ENCODE results near the gene EHD1.
A peak's percentile ranks its signal among the peaks of the same experiment; 100 is the strongest.

The EHD1 gene

DNA sequence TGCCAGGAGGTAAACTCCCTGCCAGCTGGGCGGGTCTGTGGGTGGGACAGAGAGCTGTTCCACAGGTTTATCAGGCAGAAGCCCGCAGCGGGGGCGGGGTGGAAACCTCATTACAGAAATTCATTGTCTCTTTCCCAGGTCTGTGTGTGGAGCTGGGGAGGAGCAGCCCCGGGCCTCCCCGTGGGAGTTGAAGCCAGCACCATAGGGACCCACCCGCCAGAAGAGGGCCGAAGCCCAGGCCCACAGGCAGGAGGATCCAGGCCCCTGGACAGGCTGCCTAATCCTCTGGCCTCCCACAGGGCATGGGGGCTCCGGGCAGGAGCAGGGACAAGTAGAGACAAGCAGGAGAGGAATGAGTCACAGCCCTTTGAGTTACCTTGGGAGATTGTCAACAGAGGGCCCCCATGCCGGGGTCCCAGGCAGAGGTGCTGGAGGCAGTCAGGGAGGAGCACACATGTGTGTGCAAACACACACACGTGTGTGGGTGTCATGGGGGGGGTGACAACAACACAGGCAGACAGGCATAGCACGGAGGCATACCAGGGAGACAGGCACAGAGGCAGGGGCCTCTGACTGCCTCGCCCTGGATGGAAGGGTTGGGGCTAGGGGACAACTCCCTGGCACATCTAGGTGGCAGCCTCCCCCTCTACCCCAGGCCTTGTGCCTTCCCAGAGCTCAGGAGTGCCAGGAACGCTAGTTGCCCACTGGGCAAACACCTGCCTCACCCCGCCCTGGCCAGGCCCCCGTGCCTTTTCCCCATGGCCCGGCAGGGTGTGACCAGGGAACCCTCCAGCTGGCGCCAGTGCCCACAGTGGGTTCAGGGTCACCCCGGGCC is 35.4 kb downstream of the EHD1 start:
- DNase-seq (ENCODE audit: low spot score): no peak

- no peak for DNase-seq (ENCODE audit: low spot score)
Observed at GRCh38 chr11:64842366-64842759, 36.1 kb downstream of the EHD1 start.

DNA sequence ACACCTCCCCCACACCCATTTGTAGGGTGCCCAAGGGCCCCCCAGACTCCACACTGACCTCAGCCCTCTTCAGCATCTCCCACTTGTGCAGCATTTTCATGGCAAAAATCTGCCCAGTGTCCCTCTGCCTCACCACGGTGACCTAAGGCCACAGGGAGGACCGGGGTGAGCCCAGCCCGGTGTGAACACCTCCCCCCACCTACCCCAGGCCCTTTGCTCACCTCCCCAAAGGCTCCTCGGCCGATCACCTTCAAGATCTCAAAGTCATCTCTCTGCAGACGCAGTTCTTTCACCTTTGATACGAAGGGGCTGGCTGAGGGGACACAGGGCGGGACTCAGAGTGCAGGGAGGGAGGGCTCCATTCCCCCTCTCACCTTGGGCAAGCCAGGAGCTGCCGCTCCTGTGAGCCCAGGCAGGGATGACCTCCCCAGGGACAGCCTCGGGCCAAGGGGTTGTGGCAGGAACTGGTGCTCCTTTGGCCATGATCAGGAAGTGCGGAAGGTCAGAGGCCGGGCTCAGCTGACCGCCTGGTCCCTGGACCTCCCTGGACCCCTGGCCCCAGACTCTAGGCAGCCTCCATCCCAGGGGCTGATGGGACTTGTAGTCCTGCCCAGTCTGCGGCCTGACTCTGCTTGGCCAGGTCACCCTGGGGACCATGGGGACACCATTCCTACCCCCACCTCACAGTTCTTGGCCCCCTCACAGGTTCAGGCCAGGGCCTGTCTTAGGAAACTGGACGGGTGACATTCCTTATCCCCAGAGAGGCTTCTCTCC is 36.6 kb downstream of the EHD1 start:
- no peak for DNase-seq (ENCODE audit: low spot score)

GRCh38 chr11:64839887-64840782 is 38.3 kb downstream of the EHD1 start:
- no peak for DNase-seq (ENCODE audit: low spot score)

GRCh38 chr11:64839335-64839734 is 39.1 kb downstream of the EHD1 start:
- no peak for DNase-seq (ENCODE audit: low spot score)

GRCh38 chr11:64838600-64839334 is 39.7 kb downstream of the EHD1 start:
- DNase-seq (ENCODE audit: low spot score): no peak

DNA sequence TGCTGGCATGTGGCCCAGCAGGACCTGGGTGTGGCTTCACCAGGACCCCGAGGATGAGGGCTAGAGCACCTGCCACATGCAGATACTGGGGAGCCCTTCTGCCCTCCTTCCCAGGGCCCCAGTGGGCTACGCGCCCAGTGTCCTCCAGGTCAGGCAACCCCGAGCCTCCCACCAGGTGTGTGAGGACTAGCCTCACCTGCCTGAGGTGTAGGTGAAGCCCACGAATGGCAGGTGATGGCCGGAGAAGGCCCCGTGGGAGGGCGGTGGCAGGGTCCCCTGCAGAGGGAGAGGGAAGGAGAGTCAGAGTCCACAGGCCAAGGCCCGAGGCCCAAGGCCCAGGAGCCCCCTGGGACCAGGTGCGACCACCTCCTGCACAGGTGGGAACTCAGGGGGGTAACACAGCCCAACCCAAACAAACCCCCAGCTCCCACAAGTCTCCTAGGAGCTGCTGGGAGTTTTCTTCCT is 40.5 kb downstream of the EHD1 start:
- no peak for DNase-seq (ENCODE audit: low spot score)

- DNase-seq (ENCODE audit: low spot score): no peak
Observed at GRCh38 chr11:64836448-64837072, 41.9 kb downstream of the EHD1 start.

- DNase-seq (ENCODE audit: low spot score): no peak
Observed at GRCh38 chr11:64835616-64836447, 42.6 kb downstream of the EHD1 start.

GRCh38 chr11:64834723-64835615 is 43.5 kb downstream of the EHD1 start:
- DNase-seq (ENCODE audit: low spot score): peak; percentile 43

- no peak for DNase-seq (ENCODE audit: low spot score)
Observed at GRCh38 chr11:64834031-64834722, 44.2 kb downstream of the EHD1 start.

DNA sequence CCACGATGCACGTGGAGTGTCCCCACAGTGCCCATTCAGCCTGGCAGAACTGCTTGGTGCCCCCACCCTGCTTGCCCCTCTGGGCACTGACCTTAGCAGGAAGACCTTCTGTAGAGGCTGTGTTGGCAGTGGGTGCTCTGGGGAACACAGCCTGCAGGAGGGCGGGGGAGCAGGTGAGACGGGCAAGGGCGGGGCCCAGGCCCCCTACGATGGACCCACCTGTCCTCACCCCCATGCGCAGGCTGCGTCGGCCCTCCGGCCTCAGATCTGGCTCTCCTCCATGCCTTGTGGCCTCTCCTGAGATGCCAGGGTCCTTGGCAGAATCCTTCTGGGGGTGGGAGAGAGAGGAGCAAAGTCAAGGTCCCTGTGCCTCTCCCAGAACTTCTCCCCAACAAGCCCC is 44.9 kb downstream of the EHD1 start:
- no peak for DNase-seq (ENCODE audit: low spot score)

DNA sequence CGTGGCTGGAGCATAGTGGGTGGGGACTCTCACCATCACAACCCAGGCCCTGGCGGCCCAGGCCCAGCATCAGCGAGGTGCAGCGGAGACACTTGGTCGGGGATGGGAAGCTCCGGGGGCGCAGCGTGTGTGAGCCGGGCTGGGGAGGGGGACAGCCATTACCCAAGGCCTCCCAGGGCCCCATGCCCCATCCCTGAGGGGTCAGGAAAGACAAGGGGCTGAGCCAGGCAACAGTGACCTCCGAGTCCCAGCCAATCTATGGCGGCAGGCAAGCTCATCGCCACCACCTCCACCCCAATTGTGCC is 45.3 kb downstream of the EHD1 start:
- no peak for DNase-seq (ENCODE audit: low spot score)

DNA sequence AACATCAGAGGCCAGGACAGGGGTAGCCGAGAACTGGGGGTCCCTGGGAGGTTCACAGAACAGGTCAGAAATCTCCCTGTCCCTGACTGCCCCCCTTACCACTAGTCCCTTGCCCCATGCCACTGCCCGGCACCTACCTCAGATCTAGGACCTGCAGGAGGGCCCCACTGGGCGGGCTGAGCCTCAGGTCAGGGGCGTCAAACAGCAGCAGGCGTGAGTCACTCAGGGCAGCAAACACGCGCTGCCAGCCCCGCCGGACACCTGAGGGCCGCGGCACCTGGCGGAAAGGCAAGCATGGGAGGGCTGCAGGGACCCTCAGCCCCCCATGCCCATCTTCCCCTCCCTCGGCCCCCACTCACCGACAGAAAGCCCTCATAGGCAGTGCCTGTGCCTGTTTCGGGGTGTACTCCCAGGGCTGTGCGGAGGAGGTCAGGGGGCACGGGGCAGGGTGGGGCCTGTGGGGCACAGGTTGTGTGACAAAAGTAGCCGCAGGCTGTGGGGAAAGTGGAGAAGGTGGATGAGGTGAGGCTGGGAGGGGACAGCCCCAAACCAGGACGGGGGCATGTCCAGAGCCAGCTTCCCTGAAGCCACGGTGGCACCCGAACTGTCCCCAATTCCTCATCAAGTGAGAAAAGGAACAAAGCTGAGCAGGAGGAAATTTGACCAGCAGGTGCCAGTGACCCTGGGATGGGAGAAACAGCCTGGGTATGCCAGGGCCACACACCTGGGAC is 45.8 kb downstream of the EHD1 start:
- no peak for DNase-seq (ENCODE audit: low spot score)

DNA sequence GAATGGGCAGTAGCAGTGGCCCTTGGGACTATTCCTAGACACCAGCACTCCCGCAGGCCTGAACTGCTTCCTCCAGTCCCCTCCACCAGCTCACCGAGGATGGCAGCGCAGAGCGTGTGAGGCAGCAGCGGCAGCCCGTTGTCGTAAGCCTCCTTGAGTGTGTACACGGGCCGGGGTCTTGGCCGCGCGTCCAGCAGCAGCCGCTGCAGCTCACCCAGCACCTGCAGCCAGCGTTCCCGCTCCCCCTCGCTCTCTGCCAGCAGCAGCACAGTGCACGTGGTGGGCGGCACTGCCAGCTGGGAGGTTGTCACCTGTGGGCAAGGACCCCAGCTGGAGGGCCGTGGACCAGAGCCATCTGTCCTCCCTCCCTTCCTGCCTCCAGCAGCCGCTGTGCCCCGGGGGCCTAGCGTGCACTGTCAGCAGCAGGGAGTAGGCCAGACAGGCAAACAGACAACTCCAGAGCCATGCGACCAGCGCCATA is 47.0 kb downstream of the EHD1 start:
- no peak for DNase-seq (ENCODE audit: low spot score)

GRCh38 chr11:64829536-64830251 is 48.7 kb downstream of the EHD1 start:
- no peak for DNase-seq (ENCODE audit: low spot score)

DNA sequence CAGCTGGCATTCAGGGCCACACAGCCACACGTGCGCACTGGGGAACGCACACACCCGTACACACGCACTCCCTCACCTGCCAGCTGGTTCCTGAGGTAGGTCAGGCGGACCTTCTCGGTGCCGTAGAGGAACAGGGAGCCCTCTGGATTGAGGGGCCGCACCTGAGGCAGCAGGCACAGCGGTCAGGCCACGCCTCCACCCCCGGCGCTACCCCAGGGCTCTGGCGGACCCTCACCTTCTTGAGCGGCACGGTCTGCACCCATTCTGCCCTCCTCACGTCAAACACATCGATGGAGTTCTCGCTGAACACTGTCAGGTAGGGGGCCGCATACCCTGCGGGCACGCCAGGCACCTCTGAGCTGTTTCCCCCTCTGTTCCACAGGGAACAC is 51.0 kb downstream of the EHD1 start:
- no peak for DNase-seq (ENCODE audit: low spot score)
